HG03439 (cell line): ENCODE data around the gene NUP54.
A peak's percentile ranks its signal among the peaks of the same experiment; 100 is the strongest.

Experiments
- ATAC-seq: cut with Tn5 transposase; IDR thresholded peaks from one replicate; pipeline ENCODE4 v1.9.1; 2021; ENCODE audit warnings: mild to moderate bottlenecking, moderate library complexity; ENCODE audit not compliant: unreplicated experiment

NUP54 gene

GRCh38 chr4:76074468-76074867 is 73.7 kb downstream of the NUP54 start, which contains the start of gene ART3:
Gene ART3, plus strand, starts transcription at chr4:76074709. Its CDS starts 1,181 bp downstream, at chr4:76075890.
- no peak for ATAC-seq

DNA sequence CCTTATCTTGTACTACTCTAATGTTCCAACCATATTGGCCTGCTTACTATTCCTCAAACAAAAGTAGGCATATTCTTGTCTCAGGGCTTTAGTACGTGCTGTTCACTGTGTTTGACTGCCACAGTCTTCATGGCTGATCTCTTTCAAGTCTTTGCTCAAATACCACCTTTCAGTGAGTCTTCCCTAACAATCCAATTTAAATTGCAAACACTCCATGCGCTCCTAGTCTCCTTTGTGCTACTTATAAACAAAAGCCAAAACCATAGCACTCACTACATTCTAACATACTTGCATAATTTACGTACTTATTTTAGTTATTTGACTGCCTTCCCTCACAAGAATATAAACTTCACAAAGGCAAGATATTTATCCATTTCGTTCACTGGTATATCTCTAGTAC is 75.4 kb downstream of the NUP54 start:
- ATAC-seq: no peak

DNA sequence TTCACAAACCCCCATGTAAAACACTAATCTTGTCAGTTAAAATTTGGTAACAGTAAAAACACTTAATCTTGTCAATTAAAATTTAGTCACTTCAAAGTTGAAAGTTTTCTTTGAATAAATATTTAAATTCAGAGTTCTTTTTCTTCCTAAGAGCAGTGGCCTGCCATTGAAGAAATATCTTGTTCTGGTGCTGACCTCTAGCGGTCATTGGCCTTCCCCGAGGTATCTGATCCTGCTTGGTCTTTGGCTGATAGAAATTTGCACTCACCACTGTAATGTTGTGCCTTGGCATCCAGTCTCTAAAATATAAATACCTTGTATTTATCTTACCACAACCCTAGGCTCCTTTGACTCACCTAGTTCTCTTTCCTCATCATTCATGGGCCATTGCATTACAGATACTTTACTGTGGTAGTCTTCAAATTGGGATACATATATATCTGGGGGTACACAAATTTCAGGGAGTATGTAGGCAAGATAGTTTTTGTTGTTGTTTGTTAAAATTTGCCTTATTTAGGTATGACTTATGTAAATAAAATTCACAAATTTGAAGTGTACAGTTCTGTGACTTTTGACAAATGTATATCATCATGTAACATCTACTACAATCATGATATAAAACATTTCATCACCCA is 80.4 kb downstream of the NUP54 start:
- ATAC-seq: peak; percentile 77

DNA sequence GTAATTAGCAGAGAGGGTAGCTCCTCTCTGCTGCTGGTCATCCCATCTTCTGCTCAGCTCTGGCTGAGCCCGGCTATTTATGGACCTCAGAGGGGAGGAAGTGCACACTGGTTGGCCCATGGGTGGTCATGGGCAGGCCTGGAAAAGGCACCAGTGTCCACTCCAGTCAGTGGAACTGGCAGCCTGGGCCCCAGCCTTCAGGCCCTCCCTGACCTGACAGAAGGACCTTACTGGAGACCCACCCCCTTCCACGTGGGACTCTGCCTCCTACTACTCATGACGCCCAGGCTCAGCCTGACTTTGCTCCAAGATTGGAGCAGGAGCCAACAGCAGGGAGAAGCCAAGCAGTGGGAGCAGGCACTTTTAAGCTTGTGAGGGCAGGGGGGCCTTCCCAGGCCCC is 81.7 kb downstream of the NUP54 start:
- no peak for ATAC-seq
